Measurements from ENCODE around the gene MAN2B1. TPM values are rescaled to one million over a fixed set of nuclear protein-coding genes. Genes with fewer than 3 reads are reported as not detected.

The MAN2B1 gene
- total RNA-seq, 1 donor from 2014 or later, result 35.8 TPM

DNA sequence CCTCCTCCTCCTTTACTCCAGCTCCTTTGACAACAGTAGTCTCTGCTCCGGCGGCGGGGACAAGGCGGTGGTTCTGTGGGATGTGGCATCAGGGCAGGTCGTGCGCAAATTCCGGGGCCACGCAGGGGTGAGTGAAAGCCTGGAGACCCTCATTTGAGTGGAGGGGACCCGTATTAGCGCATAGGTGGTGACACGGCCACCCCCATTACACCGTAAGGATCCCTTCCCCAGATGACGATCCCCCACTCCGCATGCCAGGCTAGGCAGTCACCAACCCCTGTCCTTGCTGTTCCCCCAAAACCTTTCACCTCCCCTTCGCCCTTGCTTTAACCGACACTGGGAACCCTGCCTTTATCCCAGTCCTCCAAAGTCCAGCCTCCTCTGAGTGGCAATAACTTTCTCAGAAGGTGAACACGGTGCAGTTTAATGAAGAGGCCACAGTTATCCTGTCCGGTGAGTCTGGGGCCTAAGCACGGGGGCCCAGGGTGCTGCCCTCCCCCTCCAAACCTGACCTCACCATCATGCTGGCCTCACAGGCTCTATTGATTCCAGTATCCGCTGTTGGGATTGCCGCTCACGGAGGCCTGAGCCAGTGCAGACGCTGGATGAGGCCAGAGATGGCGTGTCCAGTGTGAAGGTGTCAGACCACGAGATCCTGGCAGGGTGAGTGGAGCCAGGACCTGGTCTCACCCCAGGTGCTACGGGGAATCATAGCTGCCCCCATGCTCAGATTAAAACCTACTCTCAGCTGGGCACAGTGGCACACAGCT is 3.8 kb upstream of the MAN2B1 start:
- no peak for DNase-seq (ENCODE audit: low spot score)
- Histone ChIP-seq H3K27ac (no peak overlapping the region), H2AFZ (replicated peaks) (peak overlapping the region; percentile 100)

DNA sequence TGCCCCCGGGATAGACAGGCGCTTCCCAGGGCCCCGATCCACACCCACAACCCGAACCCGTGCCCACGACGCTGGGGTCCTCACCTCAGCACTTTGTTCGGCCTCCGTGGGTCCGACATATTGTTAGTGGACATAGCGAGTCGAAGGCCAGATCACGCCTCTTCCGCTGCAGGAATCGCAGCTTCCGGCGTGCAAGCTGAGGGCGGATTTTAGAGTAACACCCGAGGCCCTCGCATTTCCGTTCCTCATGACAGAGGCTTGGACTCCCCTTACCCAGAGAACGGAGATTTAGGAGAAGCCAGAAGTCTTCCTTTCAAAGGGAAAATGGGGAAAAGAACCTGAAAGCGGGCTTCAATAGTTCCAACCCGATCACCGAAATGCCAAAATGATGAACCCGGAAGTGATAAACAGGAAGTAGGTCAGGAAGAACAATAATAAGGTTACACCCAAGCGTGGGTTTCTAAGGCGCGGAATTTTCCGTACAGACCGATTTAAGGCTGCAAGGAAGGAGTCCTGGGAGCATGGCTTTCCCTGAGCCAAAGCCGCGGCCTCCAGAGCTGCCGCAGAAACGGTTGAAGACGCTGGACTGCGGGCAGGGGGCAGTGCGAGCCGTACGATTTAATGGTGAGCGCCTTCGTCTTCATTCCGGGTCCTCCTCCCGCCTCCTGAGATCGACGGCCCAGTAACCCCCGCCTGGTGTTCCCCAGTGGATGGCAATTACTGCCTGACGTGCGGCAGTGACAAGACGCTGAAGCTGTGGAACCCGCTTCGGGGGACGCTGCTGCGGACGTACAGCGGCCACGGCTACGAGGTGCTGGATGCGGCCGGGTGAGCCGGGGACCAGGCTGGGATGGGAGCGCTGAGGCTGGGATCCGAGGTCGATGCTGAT is 3.0 kb upstream of the MAN2B1 start:
- peak; percentile 86 for DNase-seq (ENCODE audit: low spot score)
- Histone ChIP-seq H3K4me2 (peak overlapping the region; percentile 92), H3K27ac (peak overlapping the region; percentile 98), H3K4me3 (peak overlapping the region; percentile 87), H3K9ac (peak overlapping the region; percentile 87), H3K27me3 (no peaks in the 10 kb centered on the region), H3K4me1 (peaks cover 7% of the 10 kb centered on the region), H3K36me3 (no peaks in the 10 kb centered on the region), H2AFZ (replicated peaks) (peak overlapping the region; percentile 100), H3K9me3 (ENCODE audit: low read depth) (no peaks in the 10 kb centered on the region), H3K79me2 (ENCODE audit: low read depth) (peaks cover 43% of the 10 kb centered on the region), H4K20me1 (ENCODE audit: low read depth) (peaks cover under 1% of the 10 kb centered on the region), H3F3A (ENCODE audit: low read depth) (peaks cover 32% of the 10 kb centered on the region)
- H3K27me3 Mint-ChIP-seq (ENCODE audit: insufficient read depth, low read depth), result peaks cover 15% of the 10 kb centered on the region
- H3K9me3 Mint-ChIP-seq, result no peaks in the 10 kb centered on the region
- H3K4me3 Mint-ChIP-seq, result peak overlapping the region; percentile 97
- H3K27ac Mint-ChIP-seq, result peak overlapping the region; percentile 99
- TF ChIP-seq EZH2 (IDR thresholded peaks at IDR 0.05) (no peak), EZH2phosphoT487 (IDR thresholded peaks at IDR 0.05) (no peak)
- TF ChIP-seq, protein P1, sequence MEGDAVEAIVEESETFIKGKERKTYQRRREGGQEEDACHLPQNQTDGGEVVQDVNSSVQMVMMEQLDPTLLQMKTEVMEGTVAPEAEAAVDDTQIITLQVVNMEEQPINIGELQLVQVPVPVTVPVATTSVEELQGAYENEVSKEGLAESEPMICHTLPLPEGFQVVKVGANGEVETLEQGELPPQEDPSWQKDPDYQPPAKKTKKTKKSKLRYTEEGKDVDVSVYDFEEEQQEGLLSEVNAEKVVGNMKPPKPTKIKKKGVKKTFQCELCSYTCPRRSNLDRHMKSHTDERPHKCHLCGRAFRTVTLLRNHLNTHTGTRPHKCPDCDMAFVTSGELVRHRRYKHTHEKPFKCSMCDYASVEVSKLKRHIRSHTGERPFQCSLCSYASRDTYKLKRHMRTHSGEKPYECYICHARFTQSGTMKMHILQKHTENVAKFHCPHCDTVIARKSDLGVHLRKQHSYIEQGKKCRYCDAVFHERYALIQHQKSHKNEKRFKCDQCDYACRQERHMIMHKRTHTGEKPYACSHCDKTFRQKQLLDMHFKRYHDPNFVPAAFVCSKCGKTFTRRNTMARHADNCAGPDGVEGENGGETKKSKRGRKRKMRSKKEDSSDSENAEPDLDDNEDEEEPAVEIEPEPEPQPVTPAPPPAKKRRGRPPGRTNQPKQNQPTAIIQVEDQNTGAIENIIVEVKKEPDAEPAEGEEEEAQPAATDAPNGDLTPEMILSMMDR (IDR thresholded peaks at IDR 0.05), result no peak
- H3K4me1 Mint-ChIP-seq, result peaks cover 35% of the 10 kb centered on the region
- H3K36me3 Mint-ChIP-seq, result peaks cover 10% of the 10 kb centered on the region

More for the DNA sequence above, 3.8 kb upstream of the MAN2B1 start:
- Mint-ChIP-seq H3K27me3 (ENCODE audit: insufficient read depth, low read depth) (peaks cover 16% of the 10 kb centered on the region), H3K36me3 (peaks cover 11% of the 10 kb centered on the region), H3K4me3 (peak overlapping the region; percentile 97), H3K4me1 (peaks cover 35% of the 10 kb centered on the region), H3K27ac (peak overlapping the region; percentile 99), H3K9me3 (no peaks in the 10 kb centered on the region)
- Histone ChIP-seq H3K9ac (peak overlapping the region; percentile 87), H3K27me3 (no peaks in the 10 kb centered on the region), H3K9me3 (ENCODE audit: low read depth) (no peaks in the 10 kb centered on the region), H3K36me3 (no peaks in the 10 kb centered on the region), H3F3A (ENCODE audit: low read depth) (peaks cover 28% of the 10 kb centered on the region), H3K4me1 (peaks cover 7% of the 10 kb centered on the region), H4K20me1 (ENCODE audit: low read depth) (peaks cover 2% of the 10 kb centered on the region), H3K4me3 (peak overlapping the region; percentile 87), H3K79me2 (ENCODE audit: low read depth) (peaks cover 43% of the 10 kb centered on the region), H3K4me2 (peak overlapping the region; percentile 92)
- TF ChIP-seq, protein P1 (IDR thresholded peaks at IDR 0.05), result no peak
- TF ChIP-seq EZH2phosphoT487 (IDR thresholded peaks at IDR 0.05), result no peak
- no peak for TF ChIP-seq EZH2 (IDR thresholded peaks at IDR 0.05)

DNA sequence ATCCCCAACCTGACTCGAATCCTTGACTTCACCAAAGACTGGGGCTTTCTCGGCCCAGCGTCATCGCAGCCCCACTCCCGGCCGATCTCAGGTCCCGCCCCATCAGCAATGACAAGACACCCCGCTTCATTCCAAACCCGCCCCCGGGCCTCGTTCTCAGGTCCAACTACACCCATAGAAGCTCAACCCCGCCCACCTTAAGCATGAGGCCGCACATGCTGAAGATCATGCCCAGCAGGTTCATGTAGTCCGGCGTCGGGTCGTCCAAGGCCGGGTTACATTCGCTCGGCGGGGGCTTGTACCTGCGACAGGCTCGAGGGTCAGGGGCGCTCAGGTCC is 2.4 kb upstream of the MAN2B1 start:
- Mint-ChIP-seq H3K27me3 (ENCODE audit: insufficient read depth, low read depth) (peaks cover 12% of the 10 kb centered on the region), H3K9me3 (no peaks in the 10 kb centered on the region), H3K4me3 (peak overlapping the region; percentile 97), H3K36me3 (peaks cover 5% of the 10 kb centered on the region), H3K27ac (peak overlapping the region; percentile 90), H3K4me1 (peaks cover 35% of the 10 kb centered on the region)
- TF ChIP-seq EZH2 (IDR thresholded peaks at IDR 0.05) (no peak), EZH2phosphoT487 (IDR thresholded peaks at IDR 0.05) (no peak)
- TF ChIP-seq, protein P1 (IDR thresholded peaks at IDR 0.05), result no peak
- H3K4me2 ChIP-seq, result peak overlapping the region; percentile 92
- peak; percentile 53 for DNase-seq (ENCODE audit: low spot score)
- peaks cover 7% of the 10 kb centered on the region for H3K4me1 ChIP-seq
- no peaks in the 10 kb centered on the region for H3K36me3 ChIP-seq
- H2AFZ ChIP-seq (replicated peaks), result peak overlapping the region; percentile 100
- H3K9me3 ChIP-seq (ENCODE audit: low read depth), result no peaks in the 10 kb centered on the region
- peaks cover 34% of the 10 kb centered on the region for H3F3A ChIP-seq (ENCODE audit: low read depth)
- no peaks in the 10 kb centered on the region for H4K20me1 ChIP-seq (ENCODE audit: low read depth)
- H3K79me2 ChIP-seq (ENCODE audit: low read depth), result peaks cover 43% of the 10 kb centered on the region
- H3K27me3 ChIP-seq, result no peaks in the 10 kb centered on the region
- H3K9ac ChIP-seq, result peak overlapping the region; percentile 87
- H3K4me3 ChIP-seq, result peak overlapping the region; percentile 87
- no peak overlapping the region for H3K27ac ChIP-seq
